Osteocyte (in vitro differentiated cells): Measurements from ENCODE around the gene KAZN. TPM values are rescaled to one million over a fixed set of nuclear protein-coding genes. Genes with fewer than 3 reads are reported as not detected.
A peak's percentile ranks its signal among the peaks of the same experiment; 100 is the strongest.

Experiments used
- DNase-seq: peaks from one replicate; pipeline ENCODE4 v3.0.0; 2021; ENCODE audit warnings: mixed read lengths; ENCODE audit not compliant: unreplicated experiment; ENCODE audit errors: extremely low spot score
- H3K27ac Mint-ChIP-seq: one replicate; pipeline ENCODE4 v1.8.0; 2021; ENCODE audit warnings: mild to moderate bottlenecking, mixed read lengths; ENCODE audit not compliant: unreplicated experiment
- H3K27me3 Mint-ChIP-seq: one replicate; pipeline ENCODE4 v1.8.0; 2021; ENCODE audit warnings: mixed read lengths; ENCODE audit not compliant: unreplicated experiment
- H3K36me3 Mint-ChIP-seq: one replicate; pipeline ENCODE4 v1.8.0; 2021; ENCODE audit warnings: mixed read lengths; ENCODE audit not compliant: unreplicated experiment
- H3K4me1 Mint-ChIP-seq: one replicate; pipeline ENCODE4 v1.8.0; 2021; ENCODE audit warnings: mixed read lengths; ENCODE audit not compliant: unreplicated experiment
- H3K4me3 Mint-ChIP-seq: one replicate; pipeline ENCODE4 v1.8.0; 2021; ENCODE audit warnings: mild to moderate bottlenecking, moderate library complexity, mixed read lengths; ENCODE audit not compliant: unreplicated experiment
- H3K9me3 Mint-ChIP-seq: one replicate; pipeline ENCODE4 v1.8.0; 2021; ENCODE audit warnings: mixed read lengths; ENCODE audit not compliant: unreplicated experiment
- total RNA-seq: library from RNA; stranded (reverse); gene quantifications from 2 replicates; pipeline ENCODE4 v1.2.1, GENCODE V29; 2021
- TF ChIP-seq, protein P1 (sequence below): fragments of 200-600 bp; sonication (generic); IDR thresholded peaks from 2 replicates; pipeline ENCODE4 v1.5.0; 2021; ENCODE audit warnings: antibody characterized with exemption, mild to moderate bottlenecking, moderate library complexity

The KAZN gene
- total RNA-seq, 1 donor from 2014 or later = 47.1 TPM

DNA sequence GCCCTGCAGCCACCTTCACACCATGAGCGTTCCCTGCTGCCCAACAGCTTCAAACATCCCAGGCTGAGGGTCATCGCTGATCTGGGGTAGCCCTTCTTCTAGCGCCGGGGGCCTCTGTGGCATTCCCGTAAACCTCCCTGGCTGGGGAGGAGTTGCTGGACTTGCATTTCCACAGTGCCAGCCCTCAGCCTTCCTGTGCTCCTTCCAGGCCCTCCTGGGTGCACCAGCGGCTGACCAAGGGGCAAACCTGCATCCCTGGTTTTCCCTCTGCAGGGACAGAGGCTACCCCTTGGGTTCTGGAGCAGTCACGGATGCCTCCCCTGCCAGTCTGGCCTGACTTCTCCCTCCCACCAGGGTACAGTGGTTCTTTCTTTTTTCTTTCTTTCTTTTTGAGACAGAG, 336.4 kb downstream of the KAZN start:
- no peak overlapping the region for H3K27ac Mint-ChIP-seq

DNA sequence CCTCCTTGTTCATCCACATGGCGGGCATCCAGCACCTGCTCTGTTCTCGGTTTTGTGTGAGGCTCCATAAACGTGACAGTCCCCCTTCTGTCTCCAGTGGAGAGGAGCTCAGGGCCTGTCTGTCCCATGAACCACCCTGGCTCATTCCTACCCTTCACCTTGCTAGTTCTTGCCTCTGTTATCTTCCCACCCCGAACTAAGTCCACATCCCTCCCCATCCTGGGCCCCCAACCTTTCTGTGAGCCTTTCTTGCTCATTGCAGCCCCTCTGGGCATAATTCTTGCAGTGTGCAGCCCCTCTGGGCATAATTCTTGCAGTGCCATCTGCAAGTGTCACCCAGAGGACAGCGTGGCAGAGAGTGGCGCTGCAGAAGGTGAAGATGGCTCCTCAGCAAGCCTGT, 338.3 kb downstream of the KAZN start:
- Mint-ChIP-seq H3K9me3 (no peaks in the 10 kb centered on the region), H3K36me3 (no peaks in the 10 kb centered on the region), H3K4me1 (peaks cover 40% of the 10 kb centered on the region), H3K27ac (no peak overlapping the region), H3K4me3 (no peak overlapping the region), H3K27me3 (no peaks in the 10 kb centered on the region)
- DNase-seq = no peak
- TF ChIP-seq, protein P1, sequence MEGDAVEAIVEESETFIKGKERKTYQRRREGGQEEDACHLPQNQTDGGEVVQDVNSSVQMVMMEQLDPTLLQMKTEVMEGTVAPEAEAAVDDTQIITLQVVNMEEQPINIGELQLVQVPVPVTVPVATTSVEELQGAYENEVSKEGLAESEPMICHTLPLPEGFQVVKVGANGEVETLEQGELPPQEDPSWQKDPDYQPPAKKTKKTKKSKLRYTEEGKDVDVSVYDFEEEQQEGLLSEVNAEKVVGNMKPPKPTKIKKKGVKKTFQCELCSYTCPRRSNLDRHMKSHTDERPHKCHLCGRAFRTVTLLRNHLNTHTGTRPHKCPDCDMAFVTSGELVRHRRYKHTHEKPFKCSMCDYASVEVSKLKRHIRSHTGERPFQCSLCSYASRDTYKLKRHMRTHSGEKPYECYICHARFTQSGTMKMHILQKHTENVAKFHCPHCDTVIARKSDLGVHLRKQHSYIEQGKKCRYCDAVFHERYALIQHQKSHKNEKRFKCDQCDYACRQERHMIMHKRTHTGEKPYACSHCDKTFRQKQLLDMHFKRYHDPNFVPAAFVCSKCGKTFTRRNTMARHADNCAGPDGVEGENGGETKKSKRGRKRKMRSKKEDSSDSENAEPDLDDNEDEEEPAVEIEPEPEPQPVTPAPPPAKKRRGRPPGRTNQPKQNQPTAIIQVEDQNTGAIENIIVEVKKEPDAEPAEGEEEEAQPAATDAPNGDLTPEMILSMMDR = no peak

More for the DNA sequence above, 336.4 kb downstream of the KAZN start:
- Mint-ChIP-seq H3K36me3 (peaks cover 4% of the 10 kb centered on the region), H3K4me3 (no peak overlapping the region), H3K27me3 (no peaks in the 10 kb centered on the region), H3K4me1 (peaks cover 36% of the 10 kb centered on the region), H3K9me3 (no peaks in the 10 kb centered on the region)
- TF ChIP-seq, protein P1 = no peak
- DNase-seq = no peak

DNA sequence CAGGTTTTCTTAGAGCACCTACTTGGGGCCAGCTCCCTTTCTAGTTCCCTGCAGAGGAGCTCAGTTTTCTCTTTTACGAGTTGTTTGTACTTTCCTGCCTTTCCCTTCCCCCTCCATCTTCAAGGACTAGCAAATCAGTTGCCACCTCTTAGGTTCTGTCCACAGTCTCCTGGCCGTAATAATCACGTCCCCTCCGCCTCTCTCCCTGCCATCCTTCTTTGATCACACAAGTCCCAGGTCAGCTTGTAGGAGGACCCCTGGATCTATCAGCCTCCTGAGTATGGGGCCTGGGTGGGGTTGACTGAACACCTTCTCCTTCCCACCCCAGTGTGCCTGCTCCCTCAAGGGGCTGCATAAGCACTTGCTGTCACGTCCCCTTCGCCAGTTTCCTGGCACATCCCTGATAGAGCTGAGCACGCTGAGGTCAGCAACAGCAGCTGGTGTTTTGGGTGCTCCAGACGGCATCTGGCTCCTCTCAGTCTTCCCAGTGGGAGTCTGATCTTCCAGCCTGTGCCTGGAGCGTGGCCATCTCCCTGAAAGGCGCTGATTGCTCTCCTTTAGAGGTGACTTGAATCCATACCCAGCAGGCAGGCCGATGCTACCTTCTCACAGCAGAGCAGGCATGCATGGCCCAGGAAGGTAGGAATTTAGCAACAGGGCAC, 338.9 kb downstream of the KAZN start:
- Mint-ChIP-seq H3K36me3 (no peaks in the 10 kb centered on the region), H3K4me1 (peaks cover 46% of the 10 kb centered on the region), H3K9me3 (no peaks in the 10 kb centered on the region), H3K27me3 (no peaks in the 10 kb centered on the region), H3K27ac (peak overlapping the region; percentile 61), H3K4me3 (no peak overlapping the region)
- no peak for DNase-seq
- TF ChIP-seq, protein P1 = no peak

DNA sequence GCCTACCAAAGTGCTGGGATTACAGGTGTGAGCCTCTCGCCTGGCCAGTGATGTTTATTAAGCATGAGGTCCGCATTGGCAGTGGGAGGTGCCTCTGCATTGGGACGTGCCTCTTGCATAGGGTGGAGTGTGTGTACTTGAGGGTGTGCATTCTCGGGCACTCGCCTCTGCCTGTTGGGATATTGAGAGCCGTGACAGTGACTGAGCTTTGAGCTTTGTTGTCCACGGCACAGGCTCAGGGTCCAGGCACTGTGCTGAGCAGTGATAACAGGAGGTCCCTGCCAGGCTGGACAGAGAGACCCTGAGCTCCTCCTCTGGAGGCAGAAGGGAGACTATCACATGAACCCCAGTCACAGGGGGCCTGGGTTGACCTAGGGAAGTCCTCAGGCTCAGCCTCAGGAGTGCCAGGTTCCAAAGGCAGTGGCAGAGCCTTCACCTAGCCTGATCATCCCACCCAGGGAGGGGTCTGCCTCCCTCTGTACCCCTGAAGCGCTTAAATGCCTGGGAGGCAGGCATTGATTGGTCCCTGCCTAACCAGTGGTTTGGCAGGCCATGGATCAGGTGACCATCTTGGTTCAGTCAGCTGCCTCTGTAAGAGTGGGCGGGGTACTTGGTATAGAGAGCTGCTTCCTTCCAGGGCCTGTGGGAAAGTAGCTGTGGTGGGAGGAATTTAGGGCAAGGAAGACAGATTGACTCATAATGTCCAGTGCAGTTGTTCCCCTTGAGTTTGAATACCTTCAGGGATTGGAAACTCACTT, 341.2 kb downstream of the KAZN start:
- Mint-ChIP-seq H3K27ac (peak overlapping the region; percentile 78), H3K4me1 (peaks cover 67% of the 10 kb centered on the region), H3K4me3 (no peak overlapping the region)

More for the DNA sequence above, 341.2 kb downstream of the KAZN start:
- Mint-ChIP-seq H3K36me3 (no peaks in the 10 kb centered on the region), H3K9me3 (no peaks in the 10 kb centered on the region), H3K27me3 (no peaks in the 10 kb centered on the region)
- TF ChIP-seq, protein P1 = no peak
- no peak for DNase-seq
